GM10248 (cell line): ENCODE measurements around the gene TPBGL.

Experiments used
- CTCF ChIA-PET: fragments of 300-600 bp; sonication (Branson Sonifier 250); formaldehyde crosslinking; extraction: SDS; loops from one replicate; lab custom pipeline; 2021; ENCODE audit warnings: antibody characterized with exemption; lab: Yijun Ruan, JAX
- POLR2A ChIA-PET: fragments of 350-650 bp; sonication (Branson Sonifier 250); formaldehyde crosslinking; extraction: SDS; loops from one replicate; lab custom pipeline; 2020; ENCODE audit warnings: antibody characterized with exemption; lab: Yijun Ruan, JAX
- DNase-seq: peaks from one replicate; pipeline ENCODE4 v3.0.0; 2012; ENCODE audit errors: extremely low spot score
- TF ChIP-seq, protein P1 (sequence below): IDR thresholded peaks from 2 replicates; pipeline ENCODE4 v1.5.1; 2012; ENCODE audit warnings: mild to moderate bottlenecking, low read depth; ENCODE audit errors: extremely low read depth, missing control alignments, control extremely low read depth

The TPBGL gene

DNA sequence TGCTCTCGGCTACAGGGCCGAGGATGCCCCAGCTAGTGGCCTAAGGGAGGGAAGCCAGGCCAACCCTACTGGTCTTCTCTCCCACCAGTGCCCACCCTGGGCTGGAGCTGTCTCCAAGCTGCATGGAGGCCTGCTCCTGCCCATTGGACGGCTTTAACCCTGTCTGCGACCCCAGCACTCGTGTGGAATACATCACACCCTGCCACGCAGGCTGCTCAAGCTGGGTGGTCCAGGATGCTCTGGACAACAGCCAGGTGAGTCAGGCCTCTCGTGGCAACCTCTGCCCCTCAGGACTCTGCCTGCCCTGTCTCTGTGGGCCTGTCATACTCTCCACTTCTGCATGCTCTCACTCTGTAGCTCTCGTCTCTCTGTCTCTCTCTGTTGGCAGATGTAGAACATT, 44.1 kb upstream of the TPBGL start:
- TF ChIP-seq, protein P1, sequence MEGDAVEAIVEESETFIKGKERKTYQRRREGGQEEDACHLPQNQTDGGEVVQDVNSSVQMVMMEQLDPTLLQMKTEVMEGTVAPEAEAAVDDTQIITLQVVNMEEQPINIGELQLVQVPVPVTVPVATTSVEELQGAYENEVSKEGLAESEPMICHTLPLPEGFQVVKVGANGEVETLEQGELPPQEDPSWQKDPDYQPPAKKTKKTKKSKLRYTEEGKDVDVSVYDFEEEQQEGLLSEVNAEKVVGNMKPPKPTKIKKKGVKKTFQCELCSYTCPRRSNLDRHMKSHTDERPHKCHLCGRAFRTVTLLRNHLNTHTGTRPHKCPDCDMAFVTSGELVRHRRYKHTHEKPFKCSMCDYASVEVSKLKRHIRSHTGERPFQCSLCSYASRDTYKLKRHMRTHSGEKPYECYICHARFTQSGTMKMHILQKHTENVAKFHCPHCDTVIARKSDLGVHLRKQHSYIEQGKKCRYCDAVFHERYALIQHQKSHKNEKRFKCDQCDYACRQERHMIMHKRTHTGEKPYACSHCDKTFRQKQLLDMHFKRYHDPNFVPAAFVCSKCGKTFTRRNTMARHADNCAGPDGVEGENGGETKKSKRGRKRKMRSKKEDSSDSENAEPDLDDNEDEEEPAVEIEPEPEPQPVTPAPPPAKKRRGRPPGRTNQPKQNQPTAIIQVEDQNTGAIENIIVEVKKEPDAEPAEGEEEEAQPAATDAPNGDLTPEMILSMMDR, result no peak

GRCh38 chr11:75197512-75198277, 42.9 kb upstream of the TPBGL start:
- CTCF ChIA-PET, result no interaction called here
- DNase-seq, result no peak
- POLR2A ChIA-PET, result no interaction called here

More for the DNA sequence above, 44.1 kb upstream of the TPBGL start:
- no peak for DNase-seq
- CTCF ChIA-PET, result interaction anchor here (0.9 to 4.1 kb wide), 7 partner anchors 9 to 174 kb away, joined by 3 to 48 read pairs (median 5); no protein-coding TSS in a partner anchor
- POLR2A ChIA-PET, result no interaction called here

DNA sequence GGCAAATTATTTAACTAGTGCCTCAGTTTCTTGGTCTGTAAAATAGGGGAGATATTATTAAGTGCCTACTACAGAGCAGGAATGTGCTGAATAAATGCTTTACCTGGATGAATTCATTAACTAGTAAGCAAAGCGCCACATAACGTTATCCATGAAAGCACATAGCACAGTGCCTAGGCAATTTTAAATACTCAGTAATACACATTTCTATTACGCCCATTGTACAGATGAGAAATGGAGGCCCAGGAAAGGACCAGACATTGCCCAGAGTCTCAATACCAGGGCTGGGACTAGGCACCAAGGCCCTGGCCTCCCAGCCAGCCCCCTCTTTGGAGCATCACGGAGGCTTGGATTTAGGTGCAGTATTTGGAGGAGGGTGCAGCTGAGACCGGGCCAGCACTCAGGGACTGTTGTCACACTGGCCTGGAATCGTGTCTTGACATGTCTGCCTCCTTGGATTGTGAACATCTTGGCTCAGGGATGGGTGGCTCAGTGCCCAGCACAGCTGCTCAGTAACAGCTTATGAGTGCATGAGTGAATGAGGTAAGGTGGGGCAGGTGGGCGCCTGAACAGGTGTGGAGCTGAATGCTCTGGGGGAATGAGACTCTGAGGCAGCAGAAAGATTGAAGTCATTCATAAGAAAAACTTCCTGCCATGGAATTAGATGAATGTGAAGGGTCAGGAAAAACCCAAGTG, 42.1 kb upstream of the TPBGL start:
- POLR2A ChIA-PET, result no interaction called here
- no peak for DNase-seq
- TF ChIP-seq, protein P1, result no peak
- CTCF ChIA-PET, result no interaction called here

More at GRCh38 chr11:75197512-75198277, 42.9 kb upstream of the TPBGL start:
- TF ChIP-seq, protein P1, result no peak

DNA sequence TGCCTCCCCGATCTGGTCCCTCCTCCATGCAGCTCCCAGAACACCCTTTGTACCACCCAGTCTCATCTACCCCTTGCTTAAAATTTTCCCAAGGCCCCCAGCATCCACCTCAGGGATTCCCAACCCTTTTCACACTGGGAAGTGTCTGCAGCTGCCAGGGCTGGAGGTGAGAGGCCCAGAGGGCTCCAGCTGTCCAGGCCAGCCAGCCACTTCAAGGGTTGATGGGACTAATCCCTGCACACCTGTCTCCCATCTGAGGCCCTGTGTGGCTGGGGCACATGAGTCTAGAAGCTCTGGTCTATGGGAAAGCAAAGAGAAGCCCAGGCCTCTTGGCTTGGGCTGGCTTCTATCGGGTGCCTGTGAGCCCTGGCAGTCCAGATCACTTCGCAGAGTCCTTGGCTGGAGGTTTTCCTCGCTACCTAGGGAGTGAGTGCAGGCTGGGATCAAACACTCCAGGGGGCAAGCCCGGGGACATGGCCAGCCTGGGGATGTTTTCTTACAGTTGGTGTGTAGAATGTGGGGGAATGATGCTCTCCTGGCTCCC, 41.1 kb upstream of the TPBGL start:
- ChIA-PET POLR2A (no interaction called here), CTCF (no interaction called here)
- TF ChIP-seq, protein P1, result no peak
- DNase-seq, result no peak

GRCh38 chr11:75200051-75200450, 40.5 kb upstream of the TPBGL start:
- ChIA-PET CTCF (no interaction called here), POLR2A (no interaction called here)
- TF ChIP-seq, protein P1, result no peak
- no peak for DNase-seq

DNA sequence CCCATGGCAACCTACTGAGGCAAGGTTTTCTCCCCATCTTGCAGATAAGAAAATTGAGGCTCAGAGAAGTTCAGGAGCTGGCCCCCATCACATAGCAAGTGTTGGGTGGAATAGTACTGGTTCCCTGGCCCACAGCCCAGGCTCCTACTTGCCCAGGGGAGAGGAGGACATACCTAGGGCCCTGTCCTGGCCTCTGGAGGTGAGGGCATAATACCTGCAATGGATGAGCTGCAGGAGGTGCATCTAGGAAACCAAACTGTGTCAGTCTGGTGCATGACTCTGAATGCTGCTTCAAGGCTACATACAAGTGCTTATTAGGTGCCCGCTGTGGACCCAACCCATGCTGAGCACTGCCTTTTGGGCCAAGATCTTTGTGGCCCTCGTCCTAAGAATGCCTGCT, 40.0 kb upstream of the TPBGL start:
- ChIA-PET CTCF (interaction anchor here (1.2 to 1.8 kb wide), 2 partner anchors 11 to 168 kb away, joined by 3 to 7 read pairs; no protein-coding TSS in a partner anchor), POLR2A (no interaction called here)
- TF ChIP-seq, protein P1, result no peak
- no peak for DNase-seq
